HG02571 (cell line): ENCODE data around the gene PTPRG.

Experiments
- ATAC-seq: cut with Tn5 transposase; IDR thresholded peaks from one replicate; pipeline ENCODE4 v1.9.1; 2021; ENCODE audit warnings: mild to moderate bottlenecking, moderate library complexity; ENCODE audit not compliant: unreplicated experiment

Gene PTPRG

DNA sequence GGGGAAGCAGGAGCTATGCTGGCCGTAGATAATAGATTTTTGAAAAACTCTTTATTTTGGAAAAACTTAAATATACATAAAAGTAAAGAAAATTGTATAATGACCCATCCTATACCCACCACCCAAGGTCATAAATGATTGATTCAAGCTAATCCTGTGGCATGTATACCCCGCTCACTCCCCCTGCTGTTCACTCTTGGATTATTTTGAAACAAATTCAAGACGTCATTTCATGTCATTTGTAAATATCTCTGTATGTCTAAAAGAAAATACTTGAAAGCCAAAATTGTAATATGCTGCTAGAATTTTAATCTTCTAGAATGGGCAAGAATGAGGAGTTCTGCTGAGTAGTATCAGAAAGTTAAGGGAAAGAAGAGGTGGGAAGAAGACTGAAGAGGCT lies 570.2 kb downstream of the PTPRG start:
- no peak for ATAC-seq

DNA sequence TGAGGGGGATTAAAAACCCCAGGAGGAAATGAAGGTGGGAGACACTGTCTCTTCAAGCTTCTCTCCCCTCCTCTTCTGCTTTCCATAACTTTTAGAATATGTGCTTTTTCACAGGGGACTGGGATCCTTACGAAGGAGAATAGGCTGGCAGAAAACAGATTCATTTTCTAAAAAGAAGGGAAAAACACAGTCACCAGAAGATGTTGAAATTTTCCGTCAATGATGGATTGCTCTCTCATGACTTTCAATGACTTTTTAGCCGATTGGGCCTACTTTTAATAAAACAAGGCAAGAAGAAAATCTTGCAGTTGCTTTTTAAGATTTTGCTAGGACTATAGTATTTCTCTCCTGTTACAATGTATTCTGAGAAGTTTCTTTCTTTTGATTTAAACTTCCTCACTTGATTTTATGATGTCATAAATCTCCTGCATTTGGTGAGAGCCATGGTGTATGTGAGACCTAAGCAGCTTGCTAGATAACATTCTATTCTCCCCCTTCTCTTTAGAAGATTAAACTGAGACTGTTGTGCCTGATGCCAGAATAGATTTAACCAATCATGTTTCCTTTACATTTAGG lies 570.7 kb downstream of the PTPRG start:
- ATAC-seq = no peak

DNA sequence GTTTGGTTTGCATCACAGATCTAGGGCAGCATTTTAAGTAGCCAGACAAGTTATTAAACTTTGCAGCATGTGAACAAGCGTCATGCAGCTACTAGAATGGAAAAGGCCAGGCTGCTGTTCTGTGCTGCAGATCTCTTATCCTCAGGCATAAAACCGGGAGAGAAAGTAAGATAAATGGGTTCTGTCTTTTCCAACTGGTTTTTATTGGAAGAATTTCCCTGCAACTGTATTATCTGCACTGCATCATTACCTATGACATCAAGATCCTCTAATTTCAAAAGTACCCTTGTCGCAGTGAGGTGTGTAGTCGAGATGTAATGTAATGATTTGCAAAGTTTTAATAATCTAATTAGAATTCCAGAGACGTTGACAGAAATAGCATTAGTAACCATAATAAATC lies 571.6 kb downstream of the PTPRG start:
- ATAC-seq = no peak

DNA sequence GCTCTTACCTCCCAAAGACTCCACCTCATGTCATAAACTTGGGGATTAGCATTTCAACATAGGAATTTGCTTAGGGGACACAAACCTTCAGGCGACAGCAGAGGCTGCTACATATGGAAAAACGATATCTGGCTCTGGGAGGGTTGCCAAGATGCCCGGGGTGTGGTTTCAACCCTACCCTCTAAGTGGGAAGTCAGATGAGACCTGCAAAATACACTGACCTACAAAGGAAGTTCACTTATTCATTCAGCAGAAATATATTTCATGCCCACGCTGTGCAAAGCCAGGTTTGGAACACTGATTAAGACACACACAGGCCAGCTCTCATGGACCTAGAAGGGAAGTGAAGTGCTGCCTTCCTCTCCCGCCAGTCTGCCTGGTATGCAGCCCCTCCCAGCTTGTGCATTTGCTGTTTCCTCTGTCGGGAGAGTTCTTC lies 572.7 kb downstream of the PTPRG start:
- no peak for ATAC-seq

DNA sequence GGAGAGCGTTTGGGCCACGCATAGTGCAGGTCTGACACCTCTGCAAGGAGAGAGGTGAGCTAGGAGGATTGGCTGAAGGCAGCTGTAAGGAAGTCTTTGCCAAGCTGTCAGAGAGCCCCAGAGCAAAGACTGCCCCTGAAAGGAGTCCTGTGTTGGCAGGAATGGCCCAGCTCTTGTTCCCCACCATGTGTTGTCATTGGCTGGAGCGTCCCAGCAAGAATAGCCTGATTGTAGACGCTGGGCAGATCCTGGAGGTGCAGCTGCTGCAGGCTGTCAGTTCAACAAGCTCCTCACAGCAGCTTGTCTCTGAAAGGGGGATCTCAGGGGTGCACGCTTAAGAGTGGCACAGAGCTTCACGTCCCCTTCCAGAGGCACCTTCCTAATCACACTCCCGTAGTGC lies 574.4 kb downstream of the PTPRG start:
- ATAC-seq = no peak

DNA sequence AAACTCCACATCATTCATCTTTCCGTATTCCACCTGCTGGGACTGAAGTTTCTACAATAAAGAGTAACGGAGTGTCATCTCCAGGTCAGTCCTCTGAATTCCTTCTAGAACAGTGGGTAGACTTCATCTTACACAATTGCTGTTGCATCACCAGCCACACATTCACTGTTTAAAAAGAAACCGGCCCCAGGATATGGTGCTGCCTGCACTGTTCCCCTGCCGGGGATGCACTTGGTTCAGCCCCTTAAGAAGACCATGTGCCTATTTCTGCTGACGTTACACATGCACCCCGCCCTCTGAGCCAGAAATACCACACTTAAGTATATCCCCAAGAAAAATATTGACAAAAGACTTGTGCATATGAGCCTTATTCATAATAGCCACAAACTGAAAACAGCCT lies 578.6 kb downstream of the PTPRG start:
- ATAC-seq = no peak

DNA sequence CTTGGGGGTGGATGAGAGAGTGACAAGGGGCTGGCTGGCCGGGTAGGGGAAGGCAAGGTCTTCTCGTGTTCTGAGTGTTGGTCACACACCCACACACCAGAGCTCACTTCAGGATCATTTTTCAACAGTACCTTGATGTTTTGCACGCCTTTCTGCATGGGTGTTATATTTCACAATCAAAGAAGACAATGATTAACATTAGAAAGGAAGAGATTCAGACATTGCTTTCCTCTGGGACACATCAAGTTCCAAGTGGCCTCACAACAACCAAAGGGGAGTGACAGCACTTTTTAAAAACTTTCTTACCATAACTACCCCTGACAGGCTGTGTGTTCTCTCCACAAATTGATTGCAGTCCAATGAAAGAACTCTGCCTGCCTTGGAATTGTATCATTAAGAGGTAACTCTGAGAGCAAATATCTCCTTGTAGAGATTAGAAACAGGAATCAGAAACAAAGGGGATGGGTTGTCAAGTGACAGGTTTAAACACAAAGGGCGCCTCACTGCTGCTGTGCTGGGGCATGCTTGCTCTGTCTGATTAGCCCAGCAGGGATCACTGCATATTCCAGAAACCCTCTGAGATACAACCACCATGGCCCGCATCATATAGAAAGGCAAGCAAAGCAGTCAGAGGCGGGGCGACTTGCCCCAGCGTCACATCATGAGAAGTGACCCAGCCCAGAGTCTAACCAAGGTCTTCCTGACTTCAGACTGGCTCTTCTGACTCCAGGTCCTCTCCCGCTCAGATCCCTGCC lies 581.1 kb downstream of the PTPRG start:
- ATAC-seq = no peak

DNA sequence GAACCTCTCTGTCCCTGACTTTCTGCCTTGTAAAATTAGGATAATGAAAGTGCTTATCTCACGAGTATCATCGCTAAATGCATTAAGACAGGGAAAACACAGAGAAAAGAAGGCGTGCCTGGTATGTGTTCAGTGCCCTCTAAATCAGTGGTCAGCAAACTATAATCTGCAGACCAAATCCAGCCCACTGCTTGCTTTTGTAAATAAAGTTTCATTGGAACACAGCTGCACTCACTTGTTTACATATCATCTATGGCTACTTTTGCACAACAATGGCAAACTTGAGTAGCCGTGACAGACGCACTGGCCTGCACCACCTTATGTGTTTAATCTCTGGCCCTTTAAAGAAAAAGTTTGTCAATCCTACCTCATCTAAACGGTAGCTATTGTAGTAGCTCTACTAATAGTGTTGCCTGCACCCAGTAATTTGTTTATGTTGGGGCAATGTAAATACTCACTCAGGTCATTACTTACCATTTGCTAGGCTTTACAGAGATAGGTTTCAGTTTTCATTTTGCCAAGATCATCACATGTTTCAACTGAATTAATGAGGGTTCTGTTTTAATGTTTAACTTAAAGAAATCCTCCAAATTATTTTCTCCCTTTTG lies 582.6 kb downstream of the PTPRG start:
- no peak for ATAC-seq

DNA sequence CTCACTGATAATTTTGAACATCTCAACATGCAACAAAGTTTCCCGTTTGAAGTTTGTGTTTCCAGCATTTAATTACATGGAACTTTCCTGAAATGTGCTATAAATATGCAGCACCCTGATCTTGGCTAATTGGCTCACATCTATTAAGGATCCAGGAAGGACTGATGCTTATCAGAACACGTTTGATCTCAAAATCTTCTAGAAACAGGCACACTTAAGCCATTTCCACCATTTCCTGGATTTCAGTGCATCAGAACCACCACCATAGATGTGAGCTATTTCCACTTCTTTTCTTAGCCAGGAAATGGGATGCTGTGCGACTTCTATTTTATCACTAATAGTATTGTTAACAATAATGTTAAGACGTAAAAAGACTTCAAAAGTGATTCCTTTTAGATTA lies 583.1 kb downstream of the PTPRG start:
- ATAC-seq = no peak

DNA sequence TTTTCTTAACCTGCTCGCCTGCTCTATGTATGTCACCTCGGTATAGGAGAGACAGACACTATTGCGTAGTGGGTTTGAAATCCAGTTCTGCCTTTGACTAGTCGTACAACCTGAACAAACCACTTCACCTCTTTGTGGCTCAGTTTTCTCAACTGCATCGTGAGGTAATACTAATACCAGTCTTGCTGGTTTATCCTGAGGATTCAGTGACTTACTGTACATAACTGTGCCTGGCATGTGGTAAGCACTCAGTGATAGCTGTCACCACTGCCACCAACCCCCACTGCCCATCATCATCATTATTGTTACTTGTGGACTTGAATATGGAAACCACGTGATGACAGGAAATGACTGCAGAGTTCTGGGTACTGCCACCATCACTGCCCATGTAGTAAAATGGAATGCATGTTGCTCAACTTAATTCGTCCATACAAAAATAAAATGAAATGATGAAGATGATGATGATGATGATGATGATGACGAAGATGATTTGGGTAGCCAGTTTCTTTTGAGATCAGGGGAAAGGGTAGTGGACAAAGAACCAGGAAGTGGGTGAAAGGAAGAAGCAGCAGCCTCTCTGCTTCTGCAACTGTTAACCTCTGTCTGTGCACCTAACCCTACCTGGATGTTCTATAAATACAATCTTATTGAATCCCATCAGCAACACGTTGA lies 583.9 kb downstream of the PTPRG start:
- no peak for ATAC-seq

DNA sequence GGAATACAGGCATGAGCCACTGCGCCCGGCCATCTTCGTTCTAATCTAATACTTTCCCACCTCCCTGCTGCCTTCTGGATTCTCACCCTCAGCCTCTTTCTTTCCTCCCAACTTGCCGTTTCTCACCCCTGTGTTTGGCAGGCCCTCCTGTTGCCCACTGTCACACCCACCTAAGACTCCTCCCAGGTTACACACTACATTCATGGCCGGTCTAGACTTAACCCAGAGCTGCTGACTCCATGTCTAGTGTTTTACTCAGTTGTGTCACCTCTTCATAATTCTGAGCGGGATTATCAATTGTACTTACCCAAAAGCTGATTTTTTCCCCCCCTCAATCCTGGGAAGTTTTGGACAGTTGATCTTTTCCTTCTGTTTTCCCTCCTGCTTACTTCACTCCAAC lies 588.2 kb downstream of the PTPRG start:
- no peak for ATAC-seq

DNA sequence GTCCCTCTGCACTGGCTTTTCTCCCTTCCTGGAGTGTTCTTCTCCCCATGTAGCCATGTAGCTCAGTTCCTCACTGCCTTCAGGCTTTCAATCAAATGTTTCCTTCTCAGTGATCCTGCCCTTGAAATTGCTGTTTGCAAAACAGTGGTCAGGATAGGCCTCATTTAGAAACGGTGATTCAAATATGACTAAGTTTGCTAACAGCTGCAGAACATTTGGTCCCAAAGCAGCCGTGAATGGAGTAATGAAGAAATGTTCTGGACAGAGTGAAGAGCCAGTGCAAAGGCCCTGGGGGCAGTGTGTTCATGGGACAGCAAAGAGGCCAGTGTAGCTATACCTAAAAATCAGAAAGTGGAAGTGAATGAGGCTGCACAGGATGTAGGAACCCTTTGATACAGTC lies 588.6 kb downstream of the PTPRG start:
- ATAC-seq = no peak

DNA sequence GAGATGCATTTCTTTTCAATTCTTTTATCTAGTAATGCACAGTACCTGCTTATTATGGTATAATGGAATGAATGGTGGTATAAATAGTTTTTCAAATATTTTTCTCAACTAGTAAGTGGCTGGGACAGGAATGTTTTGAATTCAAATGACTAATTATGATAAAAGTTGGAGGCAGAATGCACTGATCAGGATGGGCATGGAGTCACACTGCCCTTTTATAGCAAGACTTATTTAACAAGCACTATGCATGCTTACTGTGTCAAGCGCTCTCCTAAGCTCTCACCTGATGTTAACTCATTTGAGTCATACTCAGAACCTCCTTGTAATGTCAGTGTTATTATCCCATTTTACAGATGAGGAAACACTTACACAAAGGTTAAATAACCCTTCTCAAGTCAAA lies 590.2 kb downstream of the PTPRG start:
- no peak for ATAC-seq

DNA sequence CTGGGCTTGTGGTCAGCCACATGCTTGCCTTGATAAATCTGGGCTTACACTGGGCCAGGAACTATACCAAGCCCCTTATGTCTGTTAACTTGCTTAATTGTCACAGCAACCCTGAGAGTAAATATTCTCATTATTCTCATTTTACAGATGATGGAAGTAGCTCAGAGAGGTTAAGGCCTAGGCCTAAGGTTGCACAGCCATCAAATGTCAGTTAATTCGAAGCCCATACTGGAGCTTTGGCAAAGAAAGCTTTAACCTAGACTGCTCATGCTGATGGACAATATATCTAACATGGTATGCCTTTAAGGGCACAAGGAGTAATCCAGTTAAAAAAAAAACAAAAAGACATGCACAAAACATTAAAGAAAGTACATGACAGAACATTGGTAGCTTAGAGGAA lies 591.9 kb downstream of the PTPRG start:
- ATAC-seq = no peak

DNA sequence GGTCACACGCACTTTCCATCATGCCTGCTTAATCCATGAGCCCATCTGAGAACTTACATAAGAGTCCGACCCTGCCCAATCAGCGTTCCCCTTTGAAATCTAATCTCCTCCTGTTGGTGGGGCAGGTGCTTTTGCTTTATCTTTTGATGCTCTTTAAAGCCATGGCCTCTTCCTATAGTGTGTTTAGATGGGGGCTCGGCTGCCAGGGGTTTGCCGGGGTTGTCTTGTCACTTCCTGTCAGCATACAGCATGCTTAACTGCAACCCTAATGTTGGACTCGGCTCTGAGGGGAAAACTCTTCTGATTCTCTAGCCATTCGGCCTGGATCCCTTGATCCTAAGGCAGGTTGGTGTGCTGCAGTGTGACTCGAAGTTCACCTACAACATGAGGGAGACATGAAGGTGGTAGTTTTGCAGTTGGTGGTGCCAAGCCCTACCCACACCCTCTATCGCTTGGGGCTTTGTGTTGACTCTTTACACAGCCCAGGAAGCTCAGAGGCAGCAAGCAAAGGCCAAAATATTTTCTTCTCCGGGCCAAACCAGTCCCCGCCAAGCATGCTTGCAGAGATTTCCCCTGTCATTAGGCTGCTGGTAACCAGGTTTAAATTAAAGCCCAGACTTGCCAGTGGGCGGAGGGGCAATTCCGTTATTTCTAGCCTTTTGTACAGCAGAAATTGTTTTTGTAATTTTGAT lies 593.2 kb downstream of the PTPRG start:
- no peak for ATAC-seq

DNA sequence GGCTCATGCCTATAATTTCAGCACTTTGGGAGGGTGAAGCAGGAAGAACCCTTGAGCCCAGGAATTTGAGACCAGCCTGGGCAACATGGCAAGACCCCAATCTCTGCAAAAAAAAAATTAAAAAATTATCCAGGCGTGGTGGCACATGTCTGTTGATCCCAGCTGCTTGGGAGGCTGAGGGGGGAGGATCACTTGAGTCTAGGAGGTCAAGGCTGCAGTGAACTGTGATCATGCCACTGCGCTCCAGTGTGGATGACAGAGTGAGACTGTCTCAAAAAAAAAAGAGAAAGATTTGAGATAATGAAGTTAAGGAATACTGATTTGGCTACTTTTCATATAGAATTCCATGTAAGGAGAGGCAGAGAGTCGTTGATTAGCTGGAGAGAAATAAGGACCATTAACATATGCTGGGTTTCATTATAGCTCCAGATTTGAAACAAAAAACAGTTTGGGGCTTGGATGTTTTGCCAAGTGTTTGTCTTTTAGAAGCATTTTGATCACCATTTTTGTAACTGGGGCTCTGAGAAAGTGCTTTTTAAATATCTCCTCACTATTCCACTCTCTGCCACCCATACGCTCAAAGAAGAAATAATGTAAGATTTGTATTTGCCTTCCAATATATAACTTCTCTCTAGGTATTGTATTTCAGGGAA lies 597.8 kb downstream of the PTPRG start:
- ATAC-seq = no peak

DNA sequence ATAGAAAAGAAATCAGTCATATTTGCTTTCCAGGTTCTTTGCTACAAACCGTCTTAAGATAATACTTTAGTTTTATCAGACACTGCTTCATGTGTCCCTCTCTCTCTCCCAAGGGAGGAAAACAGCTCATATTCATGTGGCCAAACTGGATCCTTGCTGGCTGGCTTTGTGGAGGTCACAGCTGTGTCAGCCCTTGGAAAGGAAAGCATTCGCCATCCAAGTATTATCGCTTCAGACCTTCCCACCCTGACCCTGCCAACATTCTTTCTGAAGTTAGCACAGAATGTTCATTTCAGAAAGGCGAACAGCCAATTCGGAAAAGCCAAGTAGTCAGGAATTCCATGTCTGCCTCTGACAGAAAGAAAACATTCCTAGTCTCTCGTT lies 598.3 kb downstream of the PTPRG start:
- ATAC-seq = no peak

DNA sequence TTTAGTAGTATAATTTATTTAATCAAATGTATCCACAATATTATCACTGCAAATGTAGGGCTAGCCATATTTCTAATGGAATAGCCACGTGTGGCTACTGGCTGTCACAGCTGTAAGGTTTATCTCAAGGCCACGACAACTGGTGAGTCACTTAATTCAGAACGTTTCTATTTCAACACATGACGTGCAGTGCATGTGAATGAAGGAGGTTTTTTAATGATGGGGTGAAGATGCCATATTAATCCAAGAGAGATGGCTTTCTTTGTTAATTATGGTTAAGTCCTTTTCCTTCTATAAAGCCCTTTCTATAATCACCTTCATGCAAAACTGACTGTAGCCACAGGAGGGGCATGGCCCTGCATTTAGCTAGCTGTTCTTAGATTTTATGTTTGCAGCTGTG lies 600.0 kb downstream of the PTPRG start:
- no peak for ATAC-seq

DNA sequence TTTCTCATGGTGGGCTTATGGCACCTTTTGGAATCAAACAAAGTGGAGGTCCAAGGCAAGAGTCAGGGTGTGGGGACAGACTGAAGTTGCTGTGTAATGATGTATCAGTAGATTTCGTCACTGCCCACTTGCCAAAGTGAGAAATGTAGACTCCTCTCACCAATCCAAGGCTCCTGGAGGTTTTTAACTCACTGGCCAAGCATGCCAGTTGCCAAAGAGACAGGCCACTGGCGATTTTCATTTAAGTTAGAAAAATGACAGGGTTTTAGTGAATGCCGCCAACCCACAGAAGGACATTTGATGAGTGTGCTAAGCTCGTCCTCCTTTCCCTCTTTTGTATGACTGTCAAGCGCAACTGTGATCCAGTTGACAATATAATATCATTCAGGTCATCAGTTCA lies 602.8 kb downstream of the PTPRG start:
- no peak for ATAC-seq

DNA sequence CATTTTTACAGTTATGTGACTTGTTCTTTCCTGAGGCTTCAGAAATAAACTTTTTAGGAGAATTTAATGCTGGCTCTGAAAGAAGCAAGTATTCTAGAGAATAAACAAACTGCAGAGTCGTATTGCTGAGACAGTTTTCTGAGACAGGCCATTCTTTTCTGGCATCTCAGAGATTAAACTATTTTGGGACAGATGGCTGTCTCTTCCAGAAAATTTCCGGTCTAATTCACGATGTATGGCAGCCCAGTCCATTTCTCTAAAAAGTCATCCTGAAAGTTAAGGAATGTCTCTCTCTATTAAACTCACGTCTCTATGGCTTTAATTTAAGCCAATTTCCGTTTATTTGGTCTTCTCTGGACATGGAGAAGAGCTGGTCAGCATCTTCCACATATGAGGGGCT lies 603.4 kb downstream of the PTPRG start:
- ATAC-seq = no peak
